GM21619 (cell line): Measurements from ENCODE around the gene SAP30BP.
"Not testable (repeated sequence)": the region's sequence is repeated elsewhere in the genome, so short reads cannot be mapped to it uniquely, and the experiment has no call there.

Experiments
- ATAC-seq: cut with Tn5 transposase; IDR thresholded peaks from one replicate; pipeline ENCODE4 v1.9.1; 2021; ENCODE audit not compliant: unreplicated experiment

Gene SAP30BP

DNA sequence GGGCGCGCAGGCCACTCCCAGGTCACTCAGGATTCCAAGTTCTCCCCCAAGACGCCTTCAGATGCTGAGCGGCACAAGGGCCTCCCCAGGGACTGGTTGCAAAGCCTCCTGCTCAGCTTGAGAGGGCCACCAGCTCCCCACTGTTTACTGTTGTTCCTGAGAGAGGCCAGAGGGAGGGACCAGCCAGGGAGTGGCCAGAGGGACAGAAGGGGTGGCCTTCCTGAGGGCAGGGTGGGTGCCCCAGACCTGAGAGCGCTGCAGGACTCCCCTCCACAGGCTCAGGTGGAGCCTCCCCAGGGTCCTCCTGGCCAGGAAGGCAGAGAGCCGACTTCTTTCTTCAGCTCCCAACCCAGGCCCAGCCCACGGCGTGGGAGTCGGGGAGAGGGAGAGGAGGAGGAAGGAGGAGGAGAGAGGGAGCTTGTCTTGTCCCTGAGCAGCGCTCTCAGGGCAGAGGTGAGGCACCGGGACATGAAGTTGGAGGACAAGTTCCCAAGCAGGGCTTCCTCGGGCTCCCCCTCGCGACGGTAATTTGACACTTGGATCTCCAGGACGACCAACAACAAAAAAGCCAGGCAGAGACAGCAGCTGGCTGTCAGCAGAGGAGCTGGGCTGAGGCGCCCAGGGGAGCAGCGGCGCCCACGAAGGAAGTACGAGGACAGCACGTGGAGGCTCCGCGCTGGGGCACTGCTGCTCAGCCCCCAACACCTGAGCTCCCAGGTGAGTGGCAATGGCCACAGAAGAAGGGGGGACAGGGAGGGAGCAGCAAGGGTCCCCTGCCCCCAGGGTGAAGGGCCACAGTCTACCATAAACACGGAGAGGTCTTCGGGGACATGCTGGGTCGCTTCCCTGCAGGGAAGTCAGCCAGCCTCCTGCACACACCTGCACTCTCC is 33.4 kb upstream of the SAP30BP start:
- ATAC-seq: no peak

DNA sequence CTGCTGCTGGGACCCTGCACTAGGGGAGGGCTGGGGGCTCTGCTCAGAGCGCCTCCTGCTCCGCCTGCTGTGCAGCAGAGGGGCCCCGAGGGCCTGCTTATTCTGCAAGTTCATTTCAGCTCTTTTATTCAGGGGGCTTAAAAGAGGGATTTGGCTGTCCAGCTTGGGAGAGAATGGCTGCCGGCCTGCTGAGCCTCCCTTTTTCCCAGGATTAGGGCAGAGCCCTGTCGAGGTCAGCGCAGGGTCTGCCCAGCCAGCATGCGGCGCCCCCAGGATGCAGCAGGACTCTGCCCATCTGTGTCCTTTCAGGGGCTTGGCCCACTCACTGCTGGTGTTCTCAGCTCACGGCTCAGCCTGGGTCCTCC is 32.8 kb upstream of the SAP30BP start:
- ATAC-seq: no peak

DNA sequence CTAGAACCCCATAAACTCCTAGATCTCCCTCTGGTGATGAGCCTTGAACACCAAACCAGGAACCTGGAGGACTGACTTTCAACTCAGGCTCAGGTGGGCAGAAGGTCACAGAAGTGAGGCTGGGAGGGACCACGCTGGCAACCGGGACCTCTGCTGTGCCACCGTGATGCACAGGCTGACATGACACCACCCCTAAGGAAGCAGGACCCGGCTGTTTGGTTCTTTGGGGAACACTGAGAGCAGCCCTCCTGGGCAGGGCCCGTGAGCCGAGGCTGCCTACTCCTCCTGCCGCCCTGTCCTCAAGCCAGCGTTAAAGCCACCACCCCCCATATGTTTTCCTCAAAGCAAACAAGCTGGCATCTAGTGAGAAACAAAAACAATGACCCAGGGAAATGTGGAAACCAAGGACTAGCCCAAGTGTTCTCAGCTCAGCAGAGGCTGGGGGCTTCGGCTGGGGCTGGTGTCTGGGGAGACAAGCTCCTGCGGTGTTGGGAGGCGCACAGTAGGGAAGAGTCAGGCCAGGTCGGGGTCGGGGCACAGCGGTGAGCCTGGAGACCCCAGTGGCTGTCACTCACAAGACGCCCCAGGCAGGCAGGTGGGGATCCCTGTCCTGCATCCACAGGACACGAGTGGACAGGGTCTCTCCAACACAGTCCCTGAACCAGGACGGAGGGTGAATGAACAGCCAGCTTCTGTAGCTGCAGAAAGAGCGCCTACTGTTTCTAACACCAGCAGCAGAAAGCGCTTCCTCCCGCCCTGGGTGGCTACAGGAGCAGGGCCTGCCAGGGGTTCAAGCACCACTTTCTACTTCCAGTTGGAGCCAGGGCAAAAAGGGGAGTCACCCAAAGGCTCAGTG is 32.2 kb upstream of the SAP30BP start:
- no peak for ATAC-seq

DNA sequence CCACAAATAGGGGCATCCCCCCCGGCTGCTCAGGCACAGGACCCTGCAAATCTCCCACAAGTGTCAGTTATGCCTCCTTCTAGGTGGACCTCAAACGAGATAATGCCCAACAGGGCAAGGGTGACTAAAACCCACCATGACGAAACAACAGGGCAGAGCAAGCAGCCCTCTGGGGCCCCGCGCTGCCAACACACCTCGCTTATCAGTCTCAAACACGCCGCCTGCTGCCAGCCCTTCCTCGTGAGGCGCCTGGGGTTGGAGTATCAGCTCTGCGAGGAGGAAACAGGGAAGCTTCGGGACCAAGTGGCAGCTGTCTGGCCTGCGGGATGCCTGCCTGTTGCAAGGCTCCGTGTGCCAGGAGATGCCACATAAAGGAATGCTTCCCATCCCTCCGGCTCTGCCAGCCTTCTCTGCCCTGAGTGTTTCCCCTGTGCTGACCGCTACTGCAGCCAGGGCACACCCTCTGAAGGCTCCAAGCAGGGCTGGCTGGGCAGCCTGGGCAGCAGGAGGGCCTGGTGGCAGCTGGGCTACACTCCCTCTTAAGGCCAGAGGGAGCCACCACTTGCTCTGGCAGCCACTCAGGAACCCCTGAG is 31.4 kb upstream of the SAP30BP start:
- no peak for ATAC-seq

DNA sequence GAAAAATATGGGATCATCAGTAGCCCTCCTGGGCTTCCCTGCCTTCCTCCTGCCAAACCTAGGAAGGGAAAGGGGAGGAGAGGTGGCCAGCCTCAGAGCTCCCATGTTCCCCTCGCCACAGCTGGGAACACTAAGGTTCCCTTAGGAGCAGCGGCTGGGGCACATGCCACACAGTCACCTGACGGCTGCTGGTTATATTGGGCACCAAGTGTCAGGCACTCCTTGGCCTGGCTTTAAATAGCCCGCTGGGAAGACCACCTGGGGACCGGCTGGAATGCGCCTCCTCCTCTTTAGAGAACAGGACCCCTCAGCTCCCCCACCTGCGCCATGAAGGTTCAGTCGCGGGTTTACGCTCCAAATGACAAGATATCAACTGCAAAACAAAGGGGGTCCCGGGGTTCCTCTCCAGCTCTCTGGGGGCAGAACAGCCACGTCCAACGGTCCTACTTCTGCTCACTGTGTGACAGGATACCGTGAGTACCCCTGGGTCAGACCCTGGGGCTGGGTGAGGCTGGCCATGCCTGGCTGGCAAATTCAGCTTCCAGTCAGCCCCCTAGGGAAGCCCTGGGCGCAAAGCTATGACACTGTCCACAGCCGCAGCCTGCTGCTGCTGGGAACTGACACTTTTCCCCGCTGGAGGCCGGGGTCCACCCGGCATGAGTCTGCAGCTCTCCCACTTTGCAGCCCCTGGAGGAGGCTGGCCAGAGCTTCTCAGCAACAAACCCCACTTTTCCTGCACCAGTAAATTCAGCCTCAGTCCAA is 30.6 kb upstream of the SAP30BP start:
- no peak for ATAC-seq

DNA sequence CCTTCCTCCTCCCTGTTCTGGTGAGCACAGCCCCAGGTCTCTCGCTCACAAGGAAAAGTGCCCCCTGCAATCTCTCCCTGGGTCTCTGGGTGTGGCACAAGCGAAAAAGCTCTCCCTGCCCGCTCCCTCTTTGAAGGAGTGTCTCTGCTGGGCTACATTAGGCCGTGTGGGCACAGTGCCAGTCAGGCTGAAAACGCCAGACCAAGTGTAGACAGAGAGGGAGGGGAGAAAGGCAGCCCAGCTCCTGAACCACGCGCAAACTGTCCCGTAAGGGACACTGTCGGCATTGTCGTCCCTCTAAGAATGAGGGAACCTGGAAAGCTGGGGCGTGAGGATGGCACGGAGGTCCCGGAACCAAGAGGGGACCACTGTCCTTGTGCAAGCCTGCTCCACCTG is 30.0 kb upstream of the SAP30BP start:
- ATAC-seq: no peak

DNA sequence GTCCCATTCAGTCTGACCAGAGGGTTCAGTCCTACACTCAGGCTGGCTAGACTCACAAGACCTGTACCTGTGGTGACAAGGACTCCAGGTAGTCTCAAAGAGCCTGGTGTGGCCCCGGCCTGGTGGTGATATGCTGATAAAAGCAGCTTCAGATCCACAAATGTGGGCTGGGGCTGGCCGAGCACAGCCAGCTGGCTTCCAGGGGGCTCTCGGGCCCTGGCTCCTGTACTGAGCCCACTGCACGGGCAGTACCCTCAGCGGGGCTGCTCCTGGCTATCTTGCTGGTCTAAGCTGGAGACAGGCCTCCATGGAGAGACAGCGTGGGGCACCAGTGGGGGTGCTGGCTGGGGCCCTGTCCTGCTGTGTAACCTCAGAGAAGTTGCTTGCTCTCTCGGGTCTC is 29.6 kb upstream of the SAP30BP start:
- no peak for ATAC-seq

DNA sequence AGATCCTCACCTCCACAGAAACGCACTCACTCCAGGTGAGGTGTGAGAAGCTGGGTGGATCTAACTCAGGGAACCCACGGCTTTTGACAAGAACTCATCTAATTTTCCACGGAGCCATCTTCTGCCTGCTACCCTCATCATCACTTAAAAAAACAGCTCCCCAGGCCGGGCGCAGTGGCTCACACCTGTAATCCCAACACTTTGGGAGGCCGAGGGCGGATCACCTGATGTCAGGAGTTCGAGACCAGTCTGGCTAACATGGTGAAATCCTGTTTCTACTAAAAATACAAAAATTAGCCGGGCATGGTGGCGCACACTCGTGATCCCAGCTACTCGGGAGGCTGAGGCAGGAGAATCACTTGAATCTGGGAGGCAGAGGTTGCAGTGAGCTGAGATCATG is 29.1 kb upstream of the SAP30BP start:
- ATAC-seq: not testable (repeated sequence)

DNA sequence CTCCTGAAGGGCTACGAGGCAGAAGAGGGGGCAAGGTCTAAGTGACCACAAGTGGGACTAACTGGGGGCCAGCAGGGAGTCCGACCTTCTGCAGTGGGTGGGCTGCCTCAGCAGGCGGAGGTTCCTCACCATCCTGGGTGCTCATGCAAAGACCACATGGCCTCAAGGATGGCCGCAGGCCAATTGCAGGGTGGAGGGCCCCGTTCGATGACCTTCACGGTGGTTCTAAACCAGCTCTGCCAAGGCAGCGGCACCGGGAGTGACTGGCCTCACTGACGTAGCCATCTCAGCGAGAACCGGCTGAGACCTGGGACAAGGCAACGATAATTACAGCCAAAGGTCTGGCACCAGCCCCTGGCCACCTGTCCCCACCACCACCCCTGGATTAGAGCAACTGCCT is 28.2 kb upstream of the SAP30BP start:
- ATAC-seq: no peak

DNA sequence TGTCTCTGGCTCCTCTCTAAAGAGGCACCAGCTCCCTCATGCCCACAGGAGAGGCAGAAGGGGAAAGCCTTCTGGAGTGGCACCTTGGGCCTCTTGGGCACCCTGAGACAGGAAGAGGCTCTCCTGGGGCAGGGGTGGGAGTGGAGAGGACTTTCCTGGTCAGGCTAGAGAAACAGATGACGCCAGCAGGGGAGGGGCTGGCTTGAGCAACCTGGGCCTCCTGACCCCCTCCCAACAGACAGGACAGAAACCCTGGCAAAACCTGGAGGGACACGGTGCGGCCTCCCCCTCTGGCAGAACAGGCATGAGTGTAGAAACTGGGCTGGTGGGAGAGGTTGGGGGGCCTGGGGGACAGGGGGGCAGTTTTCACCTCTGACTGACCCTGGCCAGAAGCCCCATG is 27.8 kb upstream of the SAP30BP start:
- no peak for ATAC-seq

DNA sequence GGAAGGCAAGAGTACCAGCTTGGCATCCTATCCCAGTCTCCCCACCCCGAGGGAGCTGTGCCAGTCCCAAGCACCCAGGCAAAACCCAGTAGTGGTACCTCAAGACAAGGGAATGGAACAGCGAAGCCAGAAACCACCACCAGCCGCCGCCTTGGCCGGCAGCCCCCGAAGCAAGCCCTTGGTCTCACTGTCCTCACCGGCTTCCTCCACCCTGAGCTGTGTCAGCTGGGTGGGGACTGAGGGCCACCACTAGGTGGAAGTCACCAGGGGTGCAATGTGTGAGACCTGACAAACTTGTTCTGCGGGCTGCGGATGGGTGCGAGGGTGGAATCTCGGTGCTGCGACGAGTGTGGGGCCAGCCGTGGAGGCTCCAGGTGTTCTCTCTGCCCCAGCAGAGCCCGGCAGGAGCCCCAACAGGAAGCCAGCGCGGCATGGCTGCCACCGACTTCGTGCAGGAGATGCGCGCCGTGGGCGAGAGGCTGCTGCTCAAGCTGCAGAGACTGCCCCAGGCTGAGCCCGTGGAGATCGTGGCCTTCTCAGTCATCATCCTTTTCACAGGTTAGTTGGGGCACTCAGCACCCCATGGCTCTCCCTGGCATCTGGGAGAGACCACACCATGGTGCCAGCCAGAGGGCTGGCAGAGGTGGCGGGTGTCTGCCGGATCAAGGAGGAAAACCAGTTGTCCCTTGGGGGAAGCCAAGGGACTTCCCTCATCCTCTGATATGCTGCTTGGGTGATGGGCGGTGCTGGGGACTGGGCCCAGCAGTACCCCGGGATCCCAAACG is 27.2 kb upstream of the SAP30BP start:
- ATAC-seq: no peak

DNA sequence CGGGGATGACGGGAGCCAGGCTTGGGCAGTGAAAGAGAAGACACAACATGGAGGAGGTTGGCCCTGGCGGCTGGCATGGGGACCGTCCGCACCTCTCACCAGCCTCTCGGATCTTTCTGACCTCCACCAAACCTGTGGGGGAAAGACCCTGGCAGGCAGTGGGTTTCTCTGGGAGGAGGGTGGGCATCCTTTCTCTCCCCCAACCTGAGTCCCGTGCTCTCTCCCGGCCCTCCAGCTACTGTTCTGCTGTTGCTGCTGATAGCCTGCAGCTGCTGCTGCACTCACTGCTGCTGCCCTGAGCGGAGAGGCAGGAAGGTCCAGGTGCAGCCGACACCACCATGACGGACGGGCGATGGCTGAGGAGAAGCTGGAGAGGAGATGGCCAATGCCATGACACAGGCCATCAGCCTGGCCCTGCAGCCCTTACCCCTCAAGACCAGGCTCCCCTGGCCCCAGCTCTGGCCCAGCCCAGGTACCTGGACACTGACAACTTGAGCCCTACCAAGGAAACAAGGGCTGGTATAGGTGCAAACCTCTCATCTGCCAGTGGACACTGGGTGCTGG is 26.5 kb upstream of the SAP30BP start:
- ATAC-seq: no peak

DNA sequence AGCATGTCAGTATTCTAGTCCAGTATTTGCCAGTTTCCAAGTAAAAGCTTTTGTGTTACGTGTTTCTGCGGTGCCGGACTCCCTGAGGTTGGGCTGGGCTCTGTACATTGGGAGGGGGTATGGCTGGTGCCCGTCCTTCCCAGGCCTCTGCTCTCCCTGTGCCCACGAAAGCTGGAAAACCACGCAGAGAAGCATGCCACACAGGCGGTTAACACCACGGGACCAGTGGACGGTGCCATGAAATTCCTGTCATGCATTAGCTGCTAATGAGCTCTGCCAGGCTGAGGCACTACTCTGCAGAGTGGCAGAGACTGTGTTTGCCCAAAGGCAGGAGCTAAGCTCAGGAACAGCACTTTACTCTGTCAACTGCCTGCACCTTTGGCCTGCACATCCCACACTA is 25.8 kb upstream of the SAP30BP start:
- ATAC-seq: no peak

DNA sequence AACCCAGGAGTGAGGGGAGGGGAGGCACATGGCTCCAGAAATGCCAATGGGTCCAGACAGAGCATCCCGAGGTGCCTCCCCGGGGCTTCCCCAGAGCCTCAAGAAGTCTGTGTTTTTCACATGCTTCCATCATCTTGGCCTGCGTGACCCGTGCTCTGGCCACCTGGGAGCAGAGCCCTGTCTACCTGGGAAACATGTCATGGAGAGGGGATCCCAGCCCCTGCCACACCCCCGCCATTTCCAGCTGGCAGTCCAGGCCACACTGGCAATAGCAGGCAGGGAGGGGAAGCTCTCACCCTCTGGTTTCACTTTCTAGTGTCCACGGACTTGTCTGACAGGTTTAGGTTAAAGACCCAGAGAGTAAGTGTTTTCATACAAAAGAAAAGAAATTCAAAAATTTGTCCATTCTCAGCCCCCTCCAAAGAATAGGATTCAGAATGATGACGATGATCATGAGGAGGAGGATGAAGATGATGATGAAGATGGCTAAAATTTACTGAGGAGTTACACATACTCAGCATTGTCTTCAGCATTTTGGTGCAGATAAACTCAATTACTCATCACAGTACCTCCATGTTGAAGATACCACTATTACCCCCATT is 24.9 kb upstream of the SAP30BP start:
- ATAC-seq: no peak

DNA sequence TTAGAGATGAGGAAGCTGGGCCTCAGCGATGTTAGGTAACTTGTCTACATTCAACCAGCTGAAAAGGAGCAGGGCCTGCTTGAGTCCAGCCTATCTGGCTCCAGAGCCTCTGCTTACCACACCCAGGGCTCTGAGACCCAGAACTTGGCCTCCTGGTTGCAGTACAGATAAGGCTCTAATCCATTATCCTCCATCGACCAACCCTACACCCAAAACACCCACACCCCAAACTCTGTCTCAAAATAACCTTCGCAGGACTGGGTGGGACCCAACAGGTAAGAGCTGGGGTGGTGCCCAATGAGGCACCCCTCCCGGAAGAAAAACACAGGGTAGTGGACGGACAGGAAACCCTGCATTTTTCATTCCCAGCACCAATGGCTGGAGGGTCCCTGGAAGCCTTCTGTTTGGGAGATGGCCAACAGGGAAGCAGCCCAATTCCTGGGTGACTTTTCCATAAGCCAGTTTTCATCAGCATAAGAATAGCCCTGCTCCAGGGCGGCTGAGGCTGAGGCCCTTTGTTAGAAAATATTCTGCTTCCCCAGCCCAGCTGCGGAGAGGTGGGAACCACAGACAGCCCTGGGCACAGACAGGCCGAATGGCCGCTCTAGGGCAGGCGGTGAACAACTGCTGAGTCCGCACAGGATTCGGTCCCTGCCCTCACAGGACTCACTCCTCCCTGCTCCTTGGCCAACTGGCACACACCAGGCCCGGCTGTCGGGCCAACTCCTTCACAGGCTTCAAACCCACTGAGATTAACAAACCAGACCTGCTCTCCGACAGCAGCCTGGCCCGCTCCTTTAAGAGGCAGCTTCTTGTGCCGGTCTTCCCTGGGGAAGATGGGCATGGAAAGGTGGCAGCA is 24.1 kb upstream of the SAP30BP start:
- ATAC-seq: no peak

DNA sequence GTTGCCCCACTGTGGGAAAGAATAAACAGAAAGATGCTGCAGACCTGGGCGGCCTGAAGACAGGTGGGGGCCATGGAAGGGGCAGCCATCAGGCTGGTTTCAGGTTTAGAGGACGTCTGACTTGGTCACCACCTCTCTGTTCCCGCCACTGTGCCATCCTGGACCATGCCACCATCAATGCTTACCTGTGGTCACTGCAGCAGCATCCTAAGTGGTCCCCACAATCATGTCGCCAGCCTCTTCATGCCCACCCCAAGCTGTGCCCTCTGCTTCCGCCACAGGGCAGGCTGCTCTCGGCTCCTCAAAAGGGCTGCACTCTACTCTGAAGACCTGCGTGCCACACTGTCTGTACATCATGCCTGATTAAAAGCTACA is 23.5 kb upstream of the SAP30BP start:
- ATAC-seq: no peak

DNA sequence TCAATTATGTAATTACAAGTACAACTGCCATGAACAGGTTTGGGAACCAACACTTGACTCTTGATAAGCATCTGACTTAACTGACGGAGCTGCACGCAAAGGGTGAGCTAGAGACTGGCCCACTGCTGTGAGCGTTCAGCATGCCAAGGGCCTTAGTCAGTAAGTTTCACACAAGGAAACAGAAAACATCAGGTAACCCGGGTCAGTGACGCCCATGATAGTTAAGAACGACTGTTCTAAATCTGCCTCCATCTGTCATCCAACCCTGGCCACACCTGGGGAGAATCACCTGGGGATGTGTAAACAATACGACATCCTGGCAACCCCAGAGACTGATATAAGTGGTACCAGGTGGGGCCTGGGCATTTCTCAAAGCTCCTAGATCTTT is 21.6 kb upstream of the SAP30BP start:
- no peak for ATAC-seq

DNA sequence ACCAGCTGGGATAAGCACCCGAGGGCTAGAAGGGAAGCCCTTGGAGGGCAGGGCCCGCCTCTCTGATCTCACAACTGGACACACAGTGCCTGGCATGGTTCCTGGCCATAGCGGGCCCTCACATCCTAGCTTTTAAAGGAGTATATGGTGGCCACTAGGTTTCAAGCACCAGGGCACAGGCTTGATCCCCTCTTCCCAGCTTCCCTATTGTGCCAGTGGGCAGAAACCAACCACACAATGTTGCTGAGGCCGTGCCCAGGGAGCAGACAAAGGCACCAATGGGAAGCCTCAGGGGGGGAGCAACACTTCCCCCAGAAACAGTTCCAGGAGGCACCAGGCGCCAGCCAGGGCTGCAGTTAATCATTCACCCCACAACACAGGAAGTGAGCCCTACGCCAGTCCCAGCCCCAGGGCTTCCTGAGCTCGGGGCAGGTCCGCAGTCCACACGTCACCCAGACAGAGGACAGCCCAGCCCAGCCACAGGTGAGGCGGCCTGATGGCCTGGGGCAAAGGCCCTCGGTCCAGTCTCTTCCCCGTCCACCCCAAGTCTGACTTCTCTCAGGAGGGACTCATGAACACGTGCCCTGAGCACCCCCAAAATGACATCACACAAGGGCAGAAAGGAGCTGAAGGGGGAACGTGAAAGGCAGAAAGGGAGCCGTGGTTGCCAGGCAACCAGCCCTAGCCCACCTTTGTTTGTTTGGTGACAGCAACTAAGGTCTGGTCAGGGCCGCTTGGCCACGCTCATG is 21.1 kb upstream of the SAP30BP start:
- peak; percentile 96 for ATAC-seq
